ENCODE measurements around the gene UST.
A peak's percentile ranks its signal among the peaks of the same experiment; 100 is the strongest.

UST gene

DNA sequence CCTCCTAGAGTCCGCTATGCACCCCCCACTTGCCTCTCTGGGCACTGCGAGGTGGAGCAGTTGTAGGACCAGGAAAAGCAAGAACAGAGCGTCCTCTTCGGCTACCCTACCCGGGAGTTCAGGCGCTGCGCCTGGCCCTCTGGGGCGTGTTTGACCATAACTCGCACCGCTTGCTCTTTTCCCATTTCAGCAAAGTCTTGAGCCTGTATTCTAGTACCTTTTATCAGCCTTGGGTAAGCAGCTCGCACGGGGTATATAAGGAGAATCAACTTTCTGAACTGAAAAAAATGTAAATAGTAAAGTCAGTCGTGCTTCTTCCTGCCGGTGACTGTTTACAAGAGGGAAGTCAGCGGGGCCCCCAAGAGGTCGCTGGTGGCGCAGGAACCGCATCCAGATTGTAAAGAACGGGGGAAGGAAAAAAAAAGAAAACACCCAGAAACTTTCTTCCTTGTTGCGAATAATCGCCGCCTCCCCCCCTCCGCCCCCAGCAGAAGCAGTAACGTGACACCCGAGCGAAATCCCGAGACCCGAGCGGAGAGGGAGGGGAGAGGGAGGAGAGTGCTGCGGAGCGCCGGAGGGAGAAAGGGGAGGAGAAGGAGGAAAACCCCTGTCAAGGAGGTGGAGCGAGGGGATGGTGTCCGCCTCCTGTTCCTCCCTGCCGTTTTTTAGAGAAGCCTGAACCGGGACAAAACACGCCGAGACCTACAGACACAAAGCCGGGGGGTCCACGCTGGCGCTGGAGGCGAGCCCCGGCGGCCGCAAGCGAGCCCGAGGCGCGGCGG lies at the start of gene UST:
Gene UST, plus strand, starts transcription at position 668 of the 782 bp plus-strand sequence. CDS start 401 bp downstream, outside the sequence.
- DNase-seq: peak; percentile 60

DNA sequence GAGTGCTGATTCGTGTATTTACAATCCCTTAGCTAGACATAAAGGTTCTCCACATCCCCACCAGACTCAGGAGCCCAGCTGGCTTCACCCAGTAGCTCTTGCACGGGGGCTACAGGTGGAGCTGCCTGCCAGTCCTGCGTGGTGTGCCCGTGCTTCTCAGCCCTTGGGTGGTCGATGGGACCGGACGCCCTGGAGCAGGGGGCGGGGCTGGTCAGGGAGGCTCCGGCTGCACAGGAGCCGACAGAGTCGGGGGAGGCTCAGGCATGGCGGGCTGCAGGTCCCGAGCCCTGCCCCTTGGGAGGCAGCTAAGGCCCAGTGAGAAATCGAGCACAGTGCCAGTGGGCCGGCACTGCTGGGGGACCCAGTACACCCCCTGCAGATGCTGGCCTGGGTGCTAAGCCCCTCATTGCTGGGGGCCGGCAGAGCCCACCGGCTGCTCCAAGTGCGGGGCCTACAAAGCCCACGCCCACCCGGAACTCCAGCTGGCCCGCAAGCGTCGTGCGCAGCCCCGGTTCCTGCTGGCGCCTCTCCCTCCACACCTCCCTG lies 48.9 kb upstream of the UST start:
- DNase-seq: no peak

DNA sequence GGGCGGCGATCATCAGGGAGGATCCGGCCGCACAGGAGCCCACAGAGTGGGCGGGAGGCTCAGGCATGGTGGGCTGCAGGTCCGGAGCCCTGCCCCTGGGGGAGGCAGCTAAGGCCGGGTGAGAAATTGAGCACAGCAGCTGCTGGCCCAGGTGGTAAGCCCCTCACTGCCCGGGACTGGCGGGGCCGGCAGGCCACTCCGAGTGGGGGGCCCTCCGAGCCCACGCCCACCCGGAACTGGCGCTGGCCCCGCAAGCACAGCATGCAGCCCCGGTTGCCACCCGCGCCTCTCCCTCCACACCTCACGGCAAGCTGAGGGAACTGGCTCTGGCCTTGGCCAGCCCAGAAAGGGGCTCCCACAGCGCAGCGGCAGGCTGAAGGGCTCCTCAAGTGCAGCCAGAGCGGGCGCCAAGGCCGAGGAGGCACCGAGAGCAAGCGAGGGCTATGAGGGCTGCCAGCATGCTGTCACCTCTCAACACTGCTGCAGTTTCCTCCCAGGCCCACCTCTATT lies 48.1 kb upstream of the UST start:
- DNase-seq: no peak

DNA sequence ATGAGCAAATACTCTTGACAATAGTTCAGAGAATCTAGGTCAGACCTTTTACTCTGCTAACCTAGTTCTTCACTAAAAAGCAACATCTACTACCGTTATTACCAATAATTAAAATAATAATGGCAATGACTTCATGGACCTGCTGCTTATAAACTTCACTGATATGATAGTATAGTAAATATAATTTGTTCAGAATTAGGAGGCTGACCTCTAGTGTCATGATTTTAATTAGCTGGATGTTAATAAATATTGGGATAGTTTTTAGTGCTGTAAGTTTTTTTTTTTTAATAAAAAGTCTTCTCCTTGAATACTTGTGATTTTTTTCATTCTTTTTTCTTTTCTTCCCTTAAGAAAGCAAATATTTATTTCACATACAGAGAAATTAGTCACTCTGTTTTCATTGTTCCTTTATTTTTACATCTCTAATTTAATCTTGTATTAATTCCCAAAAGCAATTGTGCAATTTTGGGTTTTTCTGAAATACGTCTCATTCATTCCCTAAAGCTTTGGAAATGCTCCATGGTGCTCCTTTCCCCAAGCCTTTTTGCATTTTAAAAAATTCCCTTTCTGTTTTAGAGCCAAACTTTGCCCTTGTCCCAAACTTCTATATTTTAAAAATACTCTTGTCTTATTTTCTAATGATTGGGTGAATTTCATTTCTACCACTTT lies 46.6 kb upstream of the UST start:
- no peak for DNase-seq

DNA sequence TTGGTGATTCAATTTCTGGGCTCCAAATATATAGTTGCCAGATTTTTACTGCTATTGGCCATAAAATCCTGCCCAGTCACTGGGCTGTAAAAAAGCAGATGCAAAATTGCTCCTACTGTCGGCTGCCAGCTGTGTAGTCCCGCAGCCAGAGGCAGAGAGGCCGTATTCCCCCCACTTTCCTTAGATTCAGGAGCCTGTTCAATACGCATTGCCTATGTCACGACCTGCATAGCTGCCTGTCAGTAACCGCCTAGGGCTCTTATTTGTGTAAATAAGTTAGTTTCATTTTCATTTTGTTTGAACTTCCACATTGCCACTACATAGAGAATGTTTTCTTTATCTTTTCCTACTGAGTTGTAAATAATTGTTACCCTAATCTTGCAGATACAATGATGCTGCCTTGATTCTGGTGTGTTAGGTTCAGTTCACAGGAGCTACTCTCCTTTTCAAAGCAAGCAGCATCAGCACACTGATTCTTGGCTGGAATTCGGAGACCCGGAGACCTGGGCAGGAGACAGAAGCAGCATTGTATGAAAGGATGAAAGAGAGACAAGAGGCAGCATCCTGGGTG lies 46.0 kb upstream of the UST start:
- DNase-seq: peak; percentile 40

DNA sequence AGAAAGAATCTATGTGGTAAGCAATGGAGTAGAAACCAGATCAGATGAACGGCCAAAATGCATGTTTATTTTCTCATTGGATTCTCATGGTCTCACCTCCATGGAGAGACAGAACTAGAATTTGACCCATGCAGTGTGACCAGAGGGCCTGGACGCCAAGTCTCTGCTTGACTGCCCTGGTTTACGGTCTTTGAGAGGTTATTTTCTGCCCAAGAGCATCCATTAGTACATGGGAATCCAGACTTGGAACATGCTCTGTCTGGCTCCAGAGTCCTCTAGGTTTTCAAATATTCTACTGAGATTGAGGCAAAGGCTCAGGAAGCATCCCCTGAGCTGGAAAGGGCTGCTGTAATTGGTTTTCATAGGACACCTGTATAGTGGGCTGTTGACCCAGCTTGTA lies 45.5 kb upstream of the UST start:
- DNase-seq: no peak

- no peak for DNase-seq
Observed at GRCh38 chr6:148703900-148704299, 42.9 kb upstream of the UST start.

- no peak for DNase-seq
Observed at GRCh38 chr6:148704400-148705246, 42.2 kb upstream of the UST start.

DNA sequence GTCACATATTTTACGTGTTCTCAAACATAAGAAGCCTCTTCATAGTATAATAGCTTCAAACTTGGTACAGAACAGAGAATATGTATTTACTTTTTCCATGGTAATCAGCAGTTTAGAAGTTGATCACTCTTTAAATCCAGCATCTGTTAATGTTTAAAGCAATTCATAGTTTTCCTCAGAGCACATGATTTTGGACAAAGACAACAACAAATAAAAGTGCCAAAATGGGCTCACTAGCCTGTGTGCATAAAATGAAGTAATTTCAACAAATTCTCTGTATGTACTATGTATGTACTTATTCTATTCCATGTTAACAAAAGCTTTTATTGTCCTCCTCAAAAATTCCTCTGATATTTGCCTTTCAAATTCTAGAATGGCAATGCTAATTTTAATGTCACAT lies 38.1 kb upstream of the UST start:
- DNase-seq: no peak

DNA sequence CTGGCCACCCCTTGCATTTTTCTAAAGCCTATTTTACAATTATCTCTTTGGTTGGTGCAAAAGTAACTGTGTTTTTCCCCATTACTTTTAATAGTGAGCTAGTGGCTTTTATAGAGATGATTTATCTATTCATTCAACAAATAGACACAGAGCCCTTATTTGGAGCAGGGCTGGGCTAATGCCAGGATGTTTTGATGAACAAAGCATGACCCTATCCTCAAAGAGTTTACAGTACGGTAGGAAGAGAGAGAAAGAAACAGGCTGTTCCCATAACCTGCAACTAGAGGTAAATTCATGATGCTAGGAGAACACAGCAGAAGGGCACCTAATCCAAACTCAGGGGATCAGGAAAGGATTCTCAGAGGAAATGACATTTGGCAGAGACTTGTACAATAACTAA lies 37.3 kb upstream of the UST start:
- DNase-seq: no peak

DNA sequence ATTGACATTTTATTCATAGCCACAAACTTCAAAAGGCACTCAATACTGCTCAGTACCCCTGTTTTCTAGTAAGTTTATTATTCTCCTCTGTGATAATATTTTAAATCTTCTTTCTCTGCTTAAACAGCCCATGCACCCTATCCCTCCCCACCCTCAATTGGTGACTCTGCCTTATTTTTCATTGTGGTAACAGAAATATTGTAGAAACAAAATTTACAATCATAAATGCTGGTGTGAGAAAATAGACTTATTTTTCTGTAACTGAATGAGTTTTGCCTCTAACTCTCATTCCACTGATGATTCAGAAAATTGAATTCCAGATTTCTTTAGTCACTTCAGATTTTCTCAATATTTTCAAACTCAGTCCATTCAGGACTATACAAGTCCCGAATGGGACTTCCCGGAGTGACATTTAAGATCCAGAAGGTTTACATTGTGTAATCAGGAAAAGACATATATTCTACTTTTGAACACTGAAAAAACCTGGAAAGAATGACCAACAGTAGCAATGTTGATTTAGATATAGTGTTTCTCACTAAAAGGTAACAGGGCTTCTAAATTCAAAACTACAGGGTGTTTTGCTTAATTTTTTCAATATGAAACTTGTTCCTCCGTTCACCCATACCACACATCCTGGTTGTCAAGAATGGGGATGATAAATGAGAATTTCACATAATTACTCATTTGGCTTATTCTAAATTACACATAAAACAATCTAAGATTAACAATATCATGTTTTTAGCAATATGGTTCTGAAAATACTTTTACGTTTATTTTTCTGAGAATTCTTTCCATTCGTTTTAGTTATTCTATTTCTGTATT lies 34.8 kb upstream of the UST start:
- no peak for DNase-seq

DNA sequence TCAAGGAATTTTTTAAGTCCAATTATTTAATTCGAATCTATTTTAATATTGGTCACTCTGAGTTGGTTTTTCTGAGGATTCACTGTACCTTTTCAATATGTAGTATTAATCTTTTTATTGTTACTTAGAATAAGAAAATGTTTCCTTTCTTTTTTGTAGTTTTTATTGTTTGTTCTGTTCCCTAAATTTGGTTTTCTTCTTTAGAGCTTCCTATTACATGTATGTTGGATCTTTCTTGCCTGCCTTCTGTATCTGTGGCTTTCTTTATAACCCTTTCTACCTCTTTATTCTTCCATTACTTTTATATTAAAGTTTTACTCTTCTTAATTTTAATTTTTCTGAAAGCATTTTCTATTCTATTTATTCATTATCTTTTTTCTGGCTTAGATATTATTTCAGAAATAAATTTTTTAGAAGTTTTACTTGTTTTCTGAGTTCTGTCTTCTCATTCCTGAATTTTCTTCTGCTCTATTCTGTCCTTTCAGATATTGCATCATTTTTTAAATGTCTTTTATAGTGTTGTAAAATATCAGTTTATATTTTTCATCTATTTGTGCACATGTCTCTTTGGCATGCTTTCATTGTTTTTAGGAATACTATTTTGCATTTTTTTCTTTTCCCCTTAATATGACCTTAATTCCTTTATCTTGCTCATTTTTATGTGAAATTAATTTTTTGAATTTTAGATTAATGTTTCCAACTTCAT lies 33.6 kb upstream of the UST start:
- DNase-seq: no peak

- DNase-seq: no peak
Observed at GRCh38 chr6:148713921-148714320, 32.9 kb upstream of the UST start.

DNA sequence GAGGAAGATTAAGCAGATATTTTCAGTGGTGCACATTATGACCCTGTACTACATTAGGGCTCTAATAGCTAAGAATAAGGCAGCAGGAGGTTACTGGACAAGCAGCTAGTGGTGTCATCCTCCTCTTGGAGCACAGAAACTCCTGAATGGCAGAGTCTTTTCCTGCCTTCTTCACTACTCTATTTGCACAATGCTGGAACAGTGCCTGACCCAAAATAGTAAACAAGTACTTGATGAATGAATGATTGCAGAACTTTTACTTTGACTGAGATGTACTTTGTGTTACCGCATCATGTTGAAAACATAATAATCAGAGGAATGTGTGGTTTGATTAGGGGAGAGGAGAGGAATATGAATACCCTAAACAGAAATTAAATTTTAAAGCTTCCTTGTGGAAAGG lies 30.0 kb upstream of the UST start:
- no peak for DNase-seq

DNA sequence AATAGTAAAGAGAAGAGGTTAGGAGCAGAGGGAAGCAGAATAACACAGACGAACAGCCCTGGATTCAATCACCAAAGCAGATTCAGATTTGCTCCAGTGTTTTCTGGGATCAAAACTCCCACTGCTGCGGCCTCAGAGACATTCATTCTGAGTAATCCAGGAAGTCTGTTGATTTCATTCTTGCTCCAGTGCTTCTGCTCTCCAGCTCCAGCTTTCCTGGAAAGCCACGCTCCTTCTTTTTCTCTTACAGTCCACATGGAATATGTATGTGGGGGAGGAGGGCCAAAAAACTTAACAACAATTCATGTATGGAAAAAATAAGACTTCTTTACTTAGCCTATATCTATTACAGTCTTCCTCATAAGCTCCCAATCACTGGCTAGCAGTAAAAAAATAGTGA lies 26.4 kb upstream of the UST start:
- DNase-seq: no peak

DNA sequence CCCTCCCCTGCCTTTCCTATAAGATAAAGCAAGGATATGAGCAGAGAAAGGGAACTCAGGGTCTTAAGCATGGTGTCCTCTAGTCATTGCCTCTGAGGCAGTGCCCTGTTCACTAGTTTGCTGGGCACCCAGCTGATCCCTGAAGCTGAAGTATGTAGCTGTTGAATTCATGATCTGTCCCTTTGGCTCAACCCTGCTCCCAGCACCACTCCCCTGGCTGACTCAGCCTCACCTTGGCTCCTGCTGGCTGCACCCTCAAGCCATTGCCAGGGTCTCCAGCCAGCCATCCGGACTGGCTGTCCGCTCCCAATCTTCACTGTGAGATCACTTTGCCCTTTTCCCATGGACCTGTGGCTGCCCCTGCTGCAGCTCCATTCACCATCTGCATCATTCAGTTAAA lies 25.9 kb upstream of the UST start:
- no peak for DNase-seq

DNA sequence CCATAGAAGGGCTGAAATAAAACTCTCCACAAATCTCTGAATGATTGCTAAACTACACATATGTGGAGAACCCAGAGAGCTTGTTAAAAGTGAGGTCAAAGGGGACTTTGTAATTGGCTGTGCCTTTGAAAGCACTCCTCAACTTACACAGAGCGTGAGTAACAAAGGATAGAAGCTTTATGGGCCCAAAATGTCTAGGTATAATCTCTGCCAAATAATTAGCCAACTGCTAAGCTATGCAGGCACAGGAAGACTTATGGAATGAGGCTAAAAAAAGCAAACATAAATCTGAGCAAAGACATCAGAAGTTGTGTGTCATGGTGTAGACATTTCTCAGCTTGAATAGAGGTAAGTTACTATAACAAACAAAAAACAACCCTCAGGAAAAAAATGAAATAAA lies 23.3 kb upstream of the UST start:
- no peak for DNase-seq

- DNase-seq: no peak
Observed at GRCh38 chr6:148724428-148724827, 22.4 kb upstream of the UST start.

DNA sequence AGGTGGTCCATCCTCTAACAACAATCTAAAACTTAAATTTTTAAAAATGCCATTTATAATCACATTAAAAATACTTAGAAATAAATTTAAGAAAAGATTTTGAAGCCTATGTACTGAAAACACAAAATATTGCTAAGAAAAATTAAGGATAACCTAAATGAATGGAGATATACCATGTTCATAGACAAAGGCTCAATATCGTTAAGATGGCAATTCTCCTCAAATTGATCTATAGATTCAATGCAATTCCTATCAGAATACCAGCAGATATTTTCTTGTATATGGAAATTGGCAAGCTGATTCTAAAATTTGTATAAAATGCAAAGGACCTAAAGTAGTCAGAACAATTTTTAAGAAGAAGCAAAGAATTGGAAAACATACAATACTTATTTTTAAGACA lies 19.7 kb upstream of the UST start:
- DNase-seq: no peak

GRCh38 chr6:148735989-148736388 lies 10.8 kb upstream of the UST start:
- DNase-seq: peak; percentile 42

DNA sequence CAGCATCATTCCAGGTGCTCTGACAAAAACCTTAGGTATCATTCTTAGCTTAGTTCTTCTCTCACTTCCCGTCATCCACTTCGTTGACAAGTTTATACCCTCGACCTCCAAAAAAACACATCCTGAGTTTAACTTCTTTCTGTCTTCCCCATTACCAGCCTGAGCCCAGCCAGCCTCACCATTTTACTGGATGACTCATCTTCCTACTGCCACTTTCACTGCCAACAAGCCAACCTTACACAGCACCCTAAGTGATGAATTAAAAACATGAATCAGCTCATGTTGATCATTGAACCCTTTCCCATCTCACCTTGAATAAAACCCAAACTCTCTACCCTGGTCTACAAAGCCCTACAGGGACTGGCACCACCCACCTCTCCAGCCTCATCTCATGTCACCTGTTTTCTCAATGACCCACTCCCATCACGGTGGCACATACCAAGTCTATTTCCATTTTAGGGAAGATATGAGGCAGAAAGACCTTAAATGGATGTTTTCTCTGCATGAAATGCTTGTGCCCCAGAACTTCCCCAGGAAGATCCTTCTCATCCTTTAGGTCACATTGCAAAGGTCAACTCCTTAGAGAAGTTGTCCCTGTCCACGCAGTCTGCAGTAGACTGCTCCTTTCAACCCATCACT lies 9.9 kb upstream of the UST start:
- peak; percentile 45 for DNase-seq

All from MV-4-11 (cell line).